HUDEP-2 (cell line): ENCODE measurements around the gene OLR1.

ENCODE experiments used
- DNase-seq, 76 experiments: peaks; one replicate each; lab custom pipeline; 2025; ENCODE audit not compliant: unreplicated experiment in 76 of 76; lab: John Stamatoyannopoulos, UW

The OLR1 gene

DNA sequence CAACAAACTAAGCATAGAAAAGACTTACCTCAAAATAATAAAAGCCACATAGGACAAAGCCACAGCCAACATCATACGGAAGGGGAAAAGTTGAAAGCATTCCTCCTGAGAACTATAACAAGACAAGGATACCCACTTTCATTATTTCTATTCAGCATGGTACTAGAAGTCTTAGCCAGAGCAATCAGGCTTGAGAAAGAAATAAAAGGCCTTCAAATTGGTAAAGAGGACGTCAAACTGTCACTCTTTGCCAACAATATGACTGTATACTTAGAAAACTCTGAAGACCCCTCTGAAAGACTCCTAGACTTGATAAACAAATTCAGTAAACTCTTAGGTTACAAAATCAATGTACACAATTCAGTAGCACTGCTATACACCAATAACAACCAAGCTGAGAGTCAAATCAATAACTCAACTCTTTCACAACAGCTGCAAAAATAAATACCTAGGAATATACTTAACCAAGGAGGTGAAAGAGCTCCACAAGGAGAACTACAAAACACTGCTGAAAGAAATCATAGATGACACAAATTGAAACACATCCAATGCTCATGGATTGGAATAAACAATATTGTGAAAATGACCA is 61.6 kb downstream of the OLR1 start:
- no peak for DNase-seq
